Endodermal cell (in vitro differentiated cells): ENCODE results near the gene MAGI3. TPM values are rescaled to one million over a fixed set of nuclear protein-coding genes. Genes with fewer than 3 reads are reported as not detected.

Source experiments
- DNase-seq: peaks from one replicate; pipeline ENCODE4 v3.0.0-alpha.2; 2017
- H3K27ac ChIP-seq: 2 replicates; pipeline ENCODE4 v1.5.1; 2013; ENCODE audit warnings: mild to moderate bottlenecking, low read depth, low read length, moderate library complexity
- H3K27me3 ChIP-seq: 2 replicates; pipeline ENCODE4 v1.6.1; 2013; ENCODE audit warnings: mild to moderate bottlenecking, low read length, moderate library complexity; ENCODE audit not compliant: insufficient read depth, control insufficient read depth, poor library complexity, severe bottlenecking
- H3K36me3 ChIP-seq: 2 replicates; pipeline ENCODE4 v1.7.0; 2013; ENCODE audit warnings: mild to moderate bottlenecking, low read length, moderate library complexity; ENCODE audit not compliant: control insufficient read depth, insufficient read depth
- H3K4me1 ChIP-seq: one replicate; pipeline ENCODE4 v1.7.0; 2013; ENCODE audit warnings: low read length; ENCODE audit not compliant: control insufficient read depth, insufficient read depth
- H3K4me3 ChIP-seq: 2 replicates; pipeline ENCODE4 v1.5.1; 2013; ENCODE audit warnings: mild to moderate bottlenecking, low read length, moderate library complexity
- H3K9ac ChIP-seq: 2 replicates; pipeline ENCODE4 v1.6.1; 2013; ENCODE audit warnings: mild to moderate bottlenecking, low read length, moderate library complexity; ENCODE audit not compliant: poor library complexity, severe bottlenecking; ENCODE audit errors: extremely low read depth
- H3K9me3 ChIP-seq: 2 replicates; pipeline ENCODE4 v1.6.1; 2013; ENCODE audit warnings: mild to moderate bottlenecking, low read length, moderate library complexity; ENCODE audit not compliant: control insufficient read depth
- H3K27ac Mint-ChIP-seq: 2 replicates; pipeline ENCODE4 v1.8.0; 2020; ENCODE audit warnings: mixed read lengths
- H3K27me3 Mint-ChIP-seq: 2 replicates; pipeline ENCODE4 v1.8.0; 2021; ENCODE audit warnings: mild to moderate bottlenecking, mixed read lengths; ENCODE audit not compliant: insufficient read depth
- H3K36me3 Mint-ChIP-seq: 2 replicates; pipeline ENCODE4 v1.8.0; 2020; ENCODE audit warnings: low read depth, mixed read lengths
- H3K4me1 Mint-ChIP-seq: 2 replicates; pipeline ENCODE4 v1.8.0; 2020; ENCODE audit warnings: mixed read lengths
- H3K4me3 Mint-ChIP-seq: 2 replicates; pipeline ENCODE4 v1.8.0; 2020; ENCODE audit warnings: mild to moderate bottlenecking, moderate library complexity, mixed read lengths
- H3K9me3 Mint-ChIP-seq: 2 replicates; pipeline ENCODE4 v1.8.0; 2020; ENCODE audit warnings: mild to moderate bottlenecking, mixed read lengths
- CTCF ChIP-seq: fragments of 200-600 bp; sonication (generic); conservative IDR thresholded peaks from 2 replicates; pipeline ENCODE4 v1.5.0; 2021; ENCODE audit warnings: antibody characterized with exemption, mild to moderate bottlenecking
- whole genome bisulfite sequencing, 2 experiments: methylation state at CpG; one replicate each; pipeline versions ENCODE4 v1.1.5 to v1.1.7; 2013; ENCODE audit warnings: missing lambda C conversion rate in 2 of 2, mixed read lengths in 1 of 2; ENCODE audit not compliant: insufficient coverage in 1 of 2, insufficient read length in 1 of 2; 5-methylcytosine and 5-hydroxymethylcytosine counted together
- total RNA-seq, 2 donors: library from RNA; stranded (reverse); fragmentation: NEBNext Ultra II Directional in 1 of 2; extraction: Animal tissue kit (Norgen Biotek cat#: 25700) in 1 of 2; gene quantifications; 2 replicates in 1 of 2; 3 replicates in 1 of 2; pipeline ENCODE4 v1.2.1, GENCODE V29; 2021

The MAGI3 gene
- total RNA-seq, 2 donors from 2014 or later = 27.1 to 27.4 TPM

DNA sequence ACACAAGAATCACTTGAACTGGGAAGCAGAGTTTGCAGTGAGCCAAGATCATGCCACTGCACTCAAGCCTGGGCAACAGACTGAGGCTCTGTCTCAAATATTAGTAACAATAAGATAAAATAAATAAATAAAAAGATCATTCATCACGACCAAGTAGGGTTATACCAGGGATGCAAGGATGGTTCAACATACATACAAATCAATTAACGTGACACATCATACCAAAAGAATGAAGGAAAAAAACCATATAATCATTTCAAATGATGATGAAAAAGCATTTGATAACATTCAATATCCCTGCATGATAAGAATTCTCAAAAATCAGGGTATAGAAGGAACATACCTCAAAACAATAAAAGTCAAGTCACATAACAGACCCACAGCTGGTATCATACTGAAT, 330.7 kb downstream of the MAGI3 start:
- Histone ChIP-seq H3K9ac (no peak overlapping the region), H3K36me3 (peaks cover 91% of the 10 kb centered on the region), H3K27me3 (no peaks in the 10 kb centered on the region), H3K27ac (no peak overlapping the region), H3K4me3 (no peak overlapping the region), H3K4me1 (no peaks in the 10 kb centered on the region), H3K9me3 (peaks cover 62% of the 10 kb centered on the region)
- Mint-ChIP-seq H3K27me3 (no peaks in the 10 kb centered on the region), H3K27ac (no peak overlapping the region), H3K4me1 (no peaks in the 10 kb centered on the region), H3K9me3 (peaks cover 66% of the 10 kb centered on the region), H3K4me3 (no peak overlapping the region), H3K36me3 (peaks cover 85% of the 10 kb centered on the region)
- WGBS, 2 experiments = 100% methylated on average over 2 of the region's 2 CpGs; no CpG with 5 or more reads in 1 of the 2 experiments
- DNase-seq = no peak
- no peak for TF ChIP-seq CTCF

DNA sequence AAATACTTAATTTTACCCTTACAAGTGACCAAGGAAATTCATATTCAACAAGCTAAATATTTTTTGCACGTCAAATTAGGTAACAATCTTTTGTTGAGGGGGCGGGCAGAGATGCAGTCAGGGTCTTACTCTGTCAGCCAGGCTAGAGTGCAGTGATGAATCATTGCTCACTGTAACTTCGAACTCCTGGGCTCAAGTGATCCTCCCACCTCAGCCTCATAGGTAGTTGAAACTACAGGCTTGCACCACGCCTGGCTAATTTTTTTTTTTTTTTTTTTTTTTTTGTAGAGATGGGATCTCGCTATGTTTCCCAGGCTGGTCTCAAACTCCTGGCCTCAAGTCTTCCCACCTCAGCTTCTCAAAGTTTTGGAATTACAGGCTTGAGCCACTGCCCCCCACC, 342.5 kb downstream of the MAGI3 start:
- H3K4me1 Mint-ChIP-seq = no peaks in the 10 kb centered on the region
- H3K27me3 Mint-ChIP-seq = no peaks in the 10 kb centered on the region
- H3K27ac Mint-ChIP-seq = no peak overlapping the region
- Histone ChIP-seq H3K9me3 (no peaks in the 10 kb centered on the region), H3K9ac (no peak overlapping the region), H3K36me3 (peaks cover 61% of the 10 kb centered on the region), H3K4me3 (no peak overlapping the region), H3K27me3 (no peaks in the 10 kb centered on the region), H3K27ac (no peak overlapping the region), H3K4me1 (no peaks in the 10 kb centered on the region)
- WGBS, 2 experiments = 90 to 93% methylated on average over 3 to 5 of the region's 5 CpGs
- peaks cover 63% of the 10 kb centered on the region for H3K36me3 Mint-ChIP-seq
- TF ChIP-seq CTCF = no peak
- no peaks in the 10 kb centered on the region for H3K9me3 Mint-ChIP-seq
- DNase-seq = no peak
- no peak overlapping the region for H3K4me3 Mint-ChIP-seq

DNA sequence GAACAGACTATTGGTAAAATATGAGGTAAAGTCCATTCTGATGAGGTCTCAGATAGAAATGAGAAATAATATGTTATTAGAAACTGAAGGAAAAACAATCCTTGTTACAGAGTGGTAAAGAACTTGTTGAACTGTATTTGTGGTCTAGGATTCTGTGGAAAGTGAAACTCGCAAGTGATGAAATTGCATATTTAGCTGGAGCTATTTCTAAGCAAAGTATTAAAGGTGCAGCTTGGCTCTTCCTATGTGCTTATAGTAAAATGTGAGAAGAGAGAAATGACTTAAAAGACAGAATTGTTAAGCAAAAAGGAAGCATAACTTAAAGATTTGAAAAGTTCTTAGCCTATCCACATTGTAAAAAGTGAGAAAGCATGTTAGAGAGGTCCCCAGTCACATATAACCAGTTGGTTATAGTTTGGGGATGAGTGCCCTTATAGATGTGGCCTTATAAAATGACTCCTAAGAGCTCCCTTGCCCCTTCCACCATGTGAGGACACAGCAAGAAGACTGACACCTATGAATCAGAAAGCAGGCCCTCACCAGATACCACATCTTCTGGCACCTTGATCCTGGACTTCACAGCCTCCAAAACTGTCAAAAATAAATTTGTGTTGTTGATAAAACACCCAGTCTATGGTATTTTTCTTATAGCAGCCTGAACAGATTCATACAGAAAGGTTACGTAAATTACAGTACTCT, 344.2 kb downstream of the MAGI3 start:
- H3K4me3 ChIP-seq = no peak overlapping the region
- Mint-ChIP-seq H3K27me3 (no peaks in the 10 kb centered on the region), H3K9me3 (no peaks in the 10 kb centered on the region), H3K4me1 (no peaks in the 10 kb centered on the region), H3K4me3 (no peak overlapping the region), H3K36me3 (peaks cover 58% of the 10 kb centered on the region), H3K27ac (no peak overlapping the region)
- no peak for TF ChIP-seq CTCF
- no peaks in the 10 kb centered on the region for H3K4me1 ChIP-seq
- H3K9me3 ChIP-seq = no peaks in the 10 kb centered on the region
- no peak overlapping the region for H3K9ac ChIP-seq
- peaks cover 61% of the 10 kb centered on the region for H3K36me3 ChIP-seq
- no peaks in the 10 kb centered on the region for H3K27me3 ChIP-seq
- no peak for DNase-seq
- WGBS, 2 experiments = 94 to 100% methylated on average over 1 to 2 of the region's 2 CpGs
- H3K27ac ChIP-seq = no peak overlapping the region
